Effector CD8-positive, alpha-beta T cell (primary cell): ENCODE results near the gene CENPT.
"Not testable (repeated sequence)": the region's sequence is repeated elsewhere in the genome, so short reads cannot be mapped to it uniquely, and the experiment has no call there.

Experiments
- DNase-seq: peaks from one replicate; lab custom pipeline; 2025; lab: John Stamatoyannopoulos, UW

CENPT gene

DNA sequence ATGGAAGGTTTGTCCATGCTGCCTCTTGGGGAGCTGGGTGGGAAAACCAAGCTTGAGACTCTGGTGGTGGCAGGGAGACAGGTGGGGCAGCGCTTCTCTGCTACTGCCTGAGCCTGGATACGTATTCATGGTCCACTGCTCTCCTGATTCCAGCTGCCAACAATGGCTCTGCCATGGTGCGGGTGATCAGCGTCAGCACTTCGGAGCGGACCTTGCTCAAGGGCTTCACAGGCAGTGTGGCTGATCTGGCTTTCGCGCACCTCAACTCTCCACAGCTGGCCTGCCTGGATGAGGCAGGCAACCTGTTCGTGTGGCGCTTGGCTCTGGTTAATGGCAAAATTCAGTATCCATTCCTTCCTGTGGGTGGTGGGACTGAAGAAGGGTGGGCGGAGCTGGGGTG, 29.6 kb upstream of the CENPT start:
- no peak for DNase-seq

DNA sequence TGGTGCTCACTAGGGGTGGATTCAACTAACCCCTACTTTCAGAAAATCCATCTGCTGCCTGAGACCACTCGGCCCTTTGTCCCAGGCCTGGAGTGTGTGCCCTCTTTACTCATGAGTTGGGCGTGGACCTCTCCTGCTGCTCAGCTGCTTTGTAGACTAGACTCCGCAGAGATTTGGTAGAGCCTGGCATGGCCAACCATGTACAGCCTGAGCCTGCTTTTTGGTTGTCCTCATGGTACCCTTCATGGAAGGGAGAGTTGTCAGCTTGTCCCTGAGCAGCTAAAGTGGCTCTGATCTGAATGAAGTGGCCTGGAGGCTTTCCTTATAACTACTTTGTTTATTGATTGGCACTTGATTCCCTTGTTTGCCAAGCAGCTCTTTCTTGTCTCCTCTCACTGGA, 26.9 kb upstream of the CENPT start:
- DNase-seq: no peak

DNA sequence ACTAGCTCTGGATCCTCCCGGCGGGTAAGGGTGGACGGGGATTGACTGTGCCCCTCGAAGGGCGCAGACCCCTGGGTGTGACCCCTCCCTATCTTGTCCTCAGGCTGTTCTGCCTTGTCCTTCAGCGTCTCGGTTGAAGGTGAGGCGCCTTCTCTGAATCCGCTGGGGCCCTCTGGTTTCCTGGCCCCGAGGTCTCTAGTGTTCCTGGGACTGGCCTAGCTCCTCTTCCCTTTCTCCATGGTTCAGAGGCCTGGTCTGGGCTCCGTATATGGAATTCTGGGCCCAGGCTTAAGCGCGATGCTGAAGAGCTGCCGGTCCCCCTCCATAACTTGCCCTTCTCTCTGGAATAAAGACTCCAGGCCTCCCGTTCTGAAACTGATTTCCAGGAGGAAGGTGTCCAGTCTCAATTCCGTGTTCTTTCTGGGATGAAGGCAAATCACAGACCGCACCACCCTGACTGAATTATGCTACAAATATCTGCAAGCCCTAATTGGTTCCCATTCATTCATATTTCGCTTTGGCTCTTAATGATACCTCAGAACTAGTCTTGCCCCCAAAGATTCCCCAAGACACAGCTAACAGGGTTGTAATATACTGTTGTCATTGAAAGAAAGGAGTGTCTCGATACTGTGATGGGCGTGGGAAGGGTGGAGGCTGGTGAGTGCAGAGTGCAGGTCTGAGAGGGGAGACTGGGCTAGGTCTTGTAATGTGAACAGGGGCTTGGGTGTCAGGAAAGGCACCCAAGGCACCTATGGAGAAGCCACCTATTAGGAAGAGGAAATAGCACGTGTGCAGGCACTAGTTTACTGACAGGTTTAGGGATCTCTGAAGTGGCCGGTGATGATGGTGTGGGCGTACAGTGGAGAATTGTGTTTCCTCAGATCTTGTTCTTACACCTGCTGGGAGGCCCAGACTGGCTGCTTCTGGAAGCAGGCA, 26.2 kb upstream of the CENPT start:
- DNase-seq: no peak

DNA sequence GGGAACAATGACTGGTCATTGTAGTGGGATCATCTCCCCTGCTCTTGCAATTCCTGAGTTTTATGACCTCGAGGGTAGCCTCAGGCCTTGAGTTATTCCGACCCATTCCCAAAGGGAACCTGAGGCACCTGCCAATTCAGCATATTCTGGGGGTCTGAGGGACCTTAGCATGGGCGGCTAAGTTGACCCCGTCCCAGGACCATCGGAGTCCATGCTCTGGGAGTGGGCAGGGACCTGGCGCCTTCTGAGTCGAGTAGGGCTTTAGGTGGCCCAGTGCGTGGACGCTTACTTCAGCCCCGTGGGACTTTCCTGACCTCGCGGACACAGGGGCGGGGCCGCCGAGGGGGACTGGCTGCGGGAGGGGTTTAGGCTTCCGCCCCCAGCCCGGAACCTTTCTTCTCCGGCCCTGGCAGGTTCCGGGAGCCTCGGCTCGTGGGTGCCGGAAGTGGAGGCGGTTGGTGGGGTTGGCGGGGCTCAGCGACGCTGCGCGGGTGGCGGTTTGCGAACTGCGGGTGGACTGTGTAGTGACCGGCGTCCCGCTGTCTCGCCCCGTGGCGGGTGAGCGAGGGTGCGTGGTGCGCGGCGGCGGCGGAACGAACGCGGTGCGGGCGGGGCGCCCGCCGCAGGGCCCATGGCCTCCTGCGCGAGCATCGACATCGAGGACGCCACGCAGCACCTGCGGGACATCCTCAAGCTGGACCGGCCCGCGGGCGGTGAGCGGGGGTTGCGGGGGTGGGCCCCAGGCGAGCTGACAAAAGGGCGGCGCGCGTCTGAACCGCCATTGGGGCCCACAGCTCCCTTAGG, 25.3 kb upstream of the CENPT start, which contains the start of gene EDC4:
Gene EDC4, plus strand, starts transcription at position 422 of the 804 bp plus-strand sequence. Its CDS starts 210 bp downstream, at position 632.
- DNase-seq: peak; percentile 79

DNA sequence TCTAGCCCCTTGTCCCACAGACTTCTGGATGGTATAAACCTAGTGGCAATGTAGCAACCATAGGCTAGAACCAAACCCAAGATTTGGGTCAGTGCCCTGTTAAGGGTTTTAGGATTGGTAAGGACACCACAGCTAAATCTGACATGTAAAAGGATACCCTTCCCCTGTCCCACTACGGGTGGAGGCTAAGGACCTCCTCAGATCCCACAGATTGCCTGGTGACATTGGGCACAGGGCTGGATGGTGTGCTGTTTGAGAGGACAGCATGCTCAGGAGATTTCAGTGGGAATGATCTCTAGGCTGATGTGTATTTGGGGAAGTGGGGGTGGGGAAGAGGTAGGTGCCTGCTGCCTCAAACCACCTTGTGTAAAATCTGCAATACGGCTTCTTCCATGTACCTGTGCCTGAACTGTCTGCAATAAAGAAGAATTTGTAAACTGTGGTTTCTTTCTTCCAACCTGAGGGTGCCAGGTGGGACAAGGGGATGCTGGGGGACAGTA, 24.7 kb upstream of the CENPT start:
- DNase-seq: no peak

DNA sequence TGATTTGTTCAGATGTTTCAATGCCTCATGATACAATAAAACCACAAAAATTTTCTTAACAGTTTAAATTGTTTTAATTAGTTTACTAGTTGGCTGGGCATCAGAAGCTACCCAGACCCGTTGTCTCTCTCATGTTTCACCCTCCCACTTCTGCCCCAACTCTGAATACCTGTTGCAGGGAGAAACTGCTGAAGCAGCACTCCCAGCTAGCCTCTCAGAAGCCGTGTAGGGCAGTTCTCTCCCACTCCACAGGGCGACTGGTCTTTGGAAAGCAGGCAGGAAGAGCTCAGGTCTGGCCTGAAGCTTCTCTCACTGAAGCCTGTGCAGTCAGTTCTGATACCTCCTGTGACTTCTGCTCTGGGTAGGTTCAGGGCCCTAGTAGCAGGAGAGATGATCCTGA, 23.8 kb upstream of the CENPT start:
- no peak for DNase-seq

DNA sequence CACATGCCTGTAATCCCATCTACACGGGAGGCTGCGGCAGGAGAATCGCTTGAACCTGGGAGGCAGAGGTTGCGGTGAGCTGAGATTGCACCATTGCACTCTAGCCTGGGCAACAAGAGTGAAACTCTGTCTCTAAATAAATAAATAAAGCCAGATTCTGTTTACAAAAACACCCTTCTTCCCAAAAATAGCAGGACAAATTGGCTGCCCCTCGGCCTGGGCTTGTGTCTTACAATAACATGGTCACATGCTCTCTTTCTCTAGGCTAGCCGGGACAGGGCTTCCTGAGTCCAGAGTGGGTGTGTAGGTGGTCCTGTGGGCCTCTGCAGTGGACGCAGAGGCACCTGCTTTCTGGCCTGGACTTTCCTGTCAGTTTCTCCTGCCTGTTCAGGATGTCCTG, 22.2 kb upstream of the CENPT start:
- no peak for DNase-seq

DNA sequence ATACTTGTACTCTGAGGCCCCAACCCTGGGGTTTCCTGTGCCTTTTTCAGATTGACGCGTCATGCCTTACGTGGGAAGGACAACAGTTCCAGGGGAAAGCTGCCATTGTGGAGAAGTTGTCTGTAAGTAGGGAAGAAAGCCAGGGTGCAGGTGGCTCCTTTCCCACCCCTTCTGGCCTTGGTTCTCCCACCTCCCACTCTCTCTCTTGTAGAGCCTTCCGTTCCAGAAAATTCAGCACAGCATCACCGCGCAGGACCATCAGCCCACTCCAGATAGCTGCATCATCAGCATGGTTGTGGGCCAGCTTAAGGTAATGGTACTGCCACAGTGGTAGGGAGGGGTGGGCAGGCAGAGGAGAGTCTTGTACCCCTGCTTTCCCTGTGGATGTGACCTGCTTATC, 20.8 kb upstream of the CENPT start:
- no peak for DNase-seq

DNA sequence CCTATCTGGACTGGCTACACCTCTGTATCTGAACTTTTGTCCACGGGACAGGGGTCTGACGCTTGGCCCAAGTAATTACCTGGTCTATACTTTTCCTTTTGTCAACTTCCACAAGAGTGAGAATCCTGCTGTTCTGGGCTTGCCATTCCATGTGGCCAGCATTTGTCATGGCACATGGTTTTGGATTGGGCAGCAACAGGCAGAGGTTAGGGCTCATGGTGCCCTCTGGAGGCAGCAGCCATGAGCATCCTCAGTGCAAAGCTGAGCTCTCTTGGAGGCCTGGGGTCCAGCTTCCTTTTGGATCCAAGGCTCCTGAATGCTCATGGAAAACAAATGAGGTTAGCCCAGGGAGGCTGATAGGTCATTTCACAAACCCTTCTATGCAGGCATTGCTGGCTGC, 17.8 kb upstream of the CENPT start:
- no peak for DNase-seq

DNA sequence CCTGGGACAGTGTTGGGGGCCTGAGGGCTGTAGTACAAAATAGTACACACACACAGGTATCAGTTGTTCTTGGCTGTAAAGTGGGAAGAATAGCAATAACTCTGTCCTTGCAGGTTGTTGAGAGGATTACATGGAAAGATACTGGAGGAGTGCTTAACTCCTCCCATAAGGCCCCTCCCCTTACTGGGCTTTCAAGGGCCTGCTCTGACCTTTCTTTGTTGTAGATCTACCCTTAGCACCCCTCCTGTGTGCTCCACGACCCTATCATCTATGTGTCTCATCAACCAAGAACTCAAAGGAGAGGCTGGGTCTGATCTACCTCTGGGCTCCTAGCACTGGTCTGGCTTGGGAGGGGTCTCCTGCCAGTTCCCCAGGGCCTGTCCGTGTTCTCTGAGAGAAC, 17.1 kb upstream of the CENPT start:
- DNase-seq: no peak

DNA sequence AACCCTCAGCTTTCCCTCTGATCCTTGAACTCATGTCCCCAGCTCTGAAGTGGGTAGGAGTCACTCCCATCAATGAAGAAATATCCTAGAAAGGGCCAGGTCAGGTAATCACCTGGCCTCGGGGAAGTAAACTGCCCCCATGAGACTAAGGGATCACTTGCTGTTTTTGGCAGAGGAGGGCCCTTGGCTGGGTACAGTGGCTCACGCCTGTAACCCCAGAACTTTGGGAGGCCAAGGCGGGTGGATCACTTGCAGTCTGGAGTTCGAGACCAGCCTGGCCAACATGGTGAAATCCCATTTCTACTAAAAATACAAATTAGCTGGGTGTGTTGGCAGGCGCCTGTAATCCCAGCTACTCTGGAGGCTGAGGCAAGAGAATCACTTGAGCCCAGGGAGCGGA, 16.6 kb upstream of the CENPT start:
- not testable (repeated sequence) for DNase-seq

DNA sequence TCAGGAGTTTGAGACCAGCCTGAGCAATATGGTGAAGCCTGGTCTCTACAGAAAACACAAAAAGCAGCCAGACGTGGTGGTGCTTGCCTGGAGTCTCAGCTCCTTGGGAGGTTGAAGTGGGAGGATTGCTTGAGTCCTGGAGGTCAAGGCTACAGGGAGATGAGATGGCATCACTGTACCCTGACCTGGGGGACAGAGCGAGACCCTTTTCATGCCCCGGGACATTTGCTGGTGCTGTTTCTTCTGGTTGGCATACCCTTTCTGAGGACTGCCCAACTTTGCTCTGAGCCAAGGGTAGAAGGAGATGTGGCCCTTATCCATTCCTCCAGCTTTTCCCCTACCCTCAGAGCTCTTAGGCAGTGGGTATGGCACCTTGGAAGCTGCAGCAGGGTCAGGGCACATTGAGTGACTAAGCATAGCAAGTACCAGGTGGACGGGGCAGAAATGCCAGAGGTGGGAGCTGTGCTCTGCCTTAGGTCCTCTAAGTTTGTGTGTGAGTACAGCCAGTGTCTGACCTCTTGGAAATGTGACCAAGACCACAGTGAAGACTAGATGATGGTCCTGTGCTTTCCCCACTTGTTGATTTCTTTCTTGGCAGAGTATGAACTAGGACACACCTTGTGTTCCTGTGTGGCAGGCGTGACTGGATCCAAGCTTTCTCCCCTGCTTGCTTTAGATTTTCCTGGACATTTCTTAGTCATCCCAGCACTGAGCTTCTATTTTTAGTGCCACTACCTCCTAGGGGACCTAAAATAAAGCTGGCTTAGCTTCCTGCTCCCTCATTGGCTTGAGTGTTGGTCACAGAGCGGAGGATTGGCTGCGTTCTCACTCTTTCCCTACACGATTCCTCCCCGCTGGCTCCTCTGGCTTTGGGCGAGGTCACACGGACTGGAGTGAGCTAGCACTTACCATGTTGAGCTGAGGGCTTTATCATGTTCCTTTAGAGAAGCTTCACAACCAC, 15.4 kb upstream of the CENPT start:
- DNase-seq: no peak

DNA sequence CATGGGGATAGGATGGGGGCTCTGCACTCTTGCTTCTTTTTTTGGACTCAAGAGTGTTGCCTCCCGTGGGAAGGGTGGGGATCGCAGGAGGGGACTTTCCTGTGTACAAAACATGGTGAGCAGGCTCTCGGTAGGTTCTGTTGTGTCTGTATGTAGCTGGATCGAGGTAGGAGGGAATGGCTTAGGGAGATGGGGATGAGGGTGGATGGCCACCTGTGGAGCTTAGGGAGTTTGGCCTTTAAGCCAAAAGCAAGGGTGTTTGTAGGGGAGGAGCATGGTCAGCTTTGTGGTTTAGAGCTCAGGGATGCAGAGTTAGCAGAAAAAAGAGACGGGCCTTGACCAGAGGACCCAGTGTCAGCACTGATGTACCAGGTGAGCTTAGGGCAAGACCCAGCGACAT, 14.4 kb upstream of the CENPT start:
- DNase-seq: no peak

DNA sequence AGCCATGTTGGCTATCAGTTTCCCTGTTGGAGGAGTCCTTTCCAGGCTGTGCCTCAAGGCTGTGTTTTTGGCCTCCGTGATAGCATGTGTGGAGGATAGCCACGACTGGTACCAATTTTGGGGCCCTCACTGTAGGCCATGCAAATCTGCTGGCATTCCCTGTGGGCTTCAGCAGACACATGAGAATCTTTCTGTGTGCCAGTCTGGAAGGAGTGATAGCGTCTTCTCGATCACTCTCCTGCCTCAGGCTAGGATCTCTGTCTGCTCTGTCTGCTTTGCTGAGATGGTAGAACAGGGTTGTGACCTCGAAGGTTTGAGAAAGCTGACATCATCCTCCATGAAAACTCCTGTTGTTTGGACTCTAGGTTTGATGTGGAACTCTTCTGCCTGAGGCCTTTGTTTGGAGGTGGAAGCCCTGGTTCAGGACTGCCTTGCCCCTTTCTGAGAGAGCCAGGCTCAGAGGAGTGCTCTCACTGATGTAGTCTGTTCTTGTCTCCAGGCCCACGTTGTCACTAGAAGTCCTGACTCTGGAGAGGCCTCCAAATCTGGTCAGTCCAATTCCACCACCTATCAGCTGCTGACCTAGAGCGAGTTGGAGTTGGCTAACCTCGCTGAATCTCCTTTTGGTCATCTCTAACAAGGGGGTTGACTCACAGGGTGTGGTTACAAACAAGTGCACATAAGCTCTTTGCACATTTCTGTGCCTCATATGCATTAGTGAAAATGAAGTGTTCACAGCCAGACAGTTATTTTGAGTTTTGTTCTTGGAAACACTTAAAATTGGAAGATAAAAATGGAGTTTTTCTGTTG, 13.3 kb upstream of the CENPT start:
- DNase-seq: no peak

DNA sequence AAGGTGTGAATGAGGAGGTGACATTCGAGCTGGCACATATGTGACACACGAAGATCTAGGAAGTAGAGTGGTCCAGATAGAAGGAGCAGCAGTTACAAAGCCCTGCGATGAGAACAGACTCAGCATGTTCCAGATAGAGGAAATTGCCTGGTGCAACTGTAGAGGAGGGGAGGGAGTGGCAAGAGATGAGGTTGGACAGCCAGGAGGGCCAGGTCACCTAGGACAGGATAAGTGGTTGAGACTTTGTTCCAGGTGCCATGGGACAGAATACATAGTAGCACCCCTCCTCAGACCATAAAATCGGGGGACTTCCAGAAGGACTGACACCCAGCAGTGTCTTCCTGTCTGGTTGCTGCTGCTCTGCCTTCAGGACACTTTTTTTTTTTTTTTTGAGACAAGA, 11.0 kb upstream of the CENPT start:
- DNase-seq: no peak

DNA sequence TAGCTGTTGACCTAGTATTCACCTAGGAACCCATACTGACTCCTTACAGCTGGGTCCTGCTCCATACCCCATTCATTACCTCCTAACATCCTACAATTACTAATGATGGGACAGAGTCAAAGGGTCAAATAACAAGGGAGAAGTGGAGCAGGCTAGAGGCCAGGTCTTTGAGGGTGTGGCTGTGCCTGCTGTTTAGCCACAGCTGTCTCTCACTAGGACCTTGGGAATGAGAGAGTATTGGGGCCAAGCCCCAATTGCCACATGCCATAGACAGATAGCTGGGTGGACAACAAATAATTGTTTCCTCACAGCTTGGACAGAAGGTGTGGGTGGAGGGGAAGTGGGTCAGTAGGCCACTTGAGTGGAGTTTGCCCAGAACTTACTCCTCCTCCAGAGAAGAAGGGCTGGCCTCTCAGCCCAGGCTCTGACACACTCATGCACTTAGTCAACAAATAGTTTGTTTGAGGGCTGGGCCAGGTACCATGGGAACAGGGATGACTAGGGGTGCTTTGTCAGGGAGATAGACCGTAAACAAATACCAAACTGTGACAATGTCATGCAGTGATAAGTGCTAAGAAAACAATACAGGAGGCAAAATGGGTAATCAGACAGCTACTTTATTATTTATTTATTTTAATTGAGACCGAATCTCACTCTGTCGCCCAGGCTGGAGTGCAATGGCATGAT, 10.2 kb upstream of the CENPT start:
- no peak for DNase-seq

DNA sequence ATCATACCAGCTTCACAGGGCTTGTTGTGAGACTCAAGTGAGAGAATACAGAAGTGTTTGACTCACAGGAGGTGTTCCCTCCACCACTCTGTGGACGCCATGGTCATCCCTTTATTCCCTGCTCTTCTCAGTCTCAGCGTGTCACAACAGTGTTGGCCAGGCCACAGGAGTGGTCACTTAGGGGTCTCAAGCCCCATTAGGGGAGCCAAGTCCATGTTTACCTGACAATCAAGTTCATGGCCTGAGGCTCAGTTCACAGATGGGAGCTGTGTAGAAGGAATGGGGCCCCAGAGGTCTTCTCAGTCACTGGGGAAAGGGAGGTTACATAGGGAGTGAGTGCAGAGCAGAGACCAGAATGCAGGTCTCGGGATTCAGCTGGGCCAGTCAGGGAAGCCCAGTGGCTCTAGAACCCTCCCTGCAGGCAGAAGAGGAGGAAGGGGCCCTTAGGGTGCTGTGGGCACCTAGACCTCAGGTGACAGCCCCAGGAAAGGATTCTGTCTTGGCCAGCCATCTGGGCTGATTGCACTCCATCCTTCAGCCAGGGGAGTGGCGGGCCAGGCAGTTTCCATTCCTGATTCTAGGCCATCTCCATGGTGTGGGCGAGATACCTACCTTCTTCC, 9.5 kb upstream of the CENPT start:
- no peak for DNase-seq

DNA sequence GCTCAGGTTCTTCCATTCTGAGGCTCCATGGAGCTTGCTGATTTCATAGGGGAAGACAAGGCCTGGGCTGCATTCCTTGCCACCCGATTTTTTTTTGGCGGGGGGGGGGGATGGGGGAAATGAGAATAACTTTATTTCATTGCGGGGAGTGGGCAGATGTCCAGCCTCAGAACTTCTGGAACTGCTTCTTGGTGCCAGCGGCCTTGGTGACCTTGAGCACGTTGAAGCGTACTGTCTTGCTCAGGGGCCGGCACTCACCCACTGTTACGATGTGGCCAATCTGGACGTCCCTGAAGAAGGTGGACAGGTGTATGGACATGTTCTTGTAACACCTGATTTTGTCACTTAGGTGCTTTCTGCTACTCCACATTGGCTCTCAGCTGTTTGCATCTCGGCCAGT, 8.3 kb upstream of the CENPT start:
- DNase-seq: no peak

DNA sequence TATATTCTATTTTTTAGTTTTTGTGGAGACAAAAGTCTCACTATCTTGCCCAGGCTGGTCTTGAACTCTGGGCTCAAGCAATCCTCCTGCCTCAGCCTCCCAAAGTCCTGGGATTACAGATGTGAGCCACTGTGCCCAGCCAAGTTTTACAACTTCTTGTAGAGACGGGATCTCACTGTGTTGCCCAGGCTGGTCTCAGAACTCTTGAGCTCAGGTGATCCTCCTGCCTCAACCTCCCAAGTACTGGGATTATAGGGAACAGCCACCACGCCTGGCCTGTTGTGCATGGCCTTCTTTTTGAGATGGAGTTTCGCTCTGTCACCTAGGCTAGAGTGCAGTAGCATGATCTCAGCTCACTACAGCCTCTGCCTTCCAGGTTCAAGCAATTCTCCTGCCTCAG, 6.2 kb upstream of the CENPT start:
- no peak for DNase-seq

DNA sequence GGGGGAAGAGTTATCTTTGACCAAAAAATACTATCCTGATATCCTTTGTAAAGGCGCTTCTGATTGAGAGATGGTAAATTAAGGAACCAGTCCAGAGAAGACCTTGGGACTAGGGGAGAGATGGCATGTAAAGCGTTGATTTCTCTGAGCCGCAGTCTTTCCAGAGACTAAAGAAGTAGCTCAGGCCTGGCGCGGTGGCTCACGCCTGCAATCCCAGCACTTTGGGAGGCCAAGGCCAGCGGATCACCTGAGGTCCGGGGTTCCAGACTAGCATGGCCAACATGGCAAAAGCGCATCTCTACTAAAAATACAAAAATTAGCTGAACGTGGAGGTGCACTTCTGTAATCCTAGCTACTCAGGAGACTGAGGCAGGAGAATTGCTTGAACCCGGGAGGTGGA, 625 bp upstream of the CENPT start:
- DNase-seq: no peak
